ENCODE measurements around the gene CARHSP1.
A peak's percentile ranks its signal among the peaks of the same experiment; 100 is the strongest.
"Not testable (repeated sequence)": the region's sequence is repeated elsewhere in the genome, so short reads cannot be mapped to it uniquely, and the experiment has no call there.

The CARHSP1 gene

GRCh38 chr16:8892101-8892575 lies 23.3 kb upstream of the CARHSP1 start:
- DNase-seq, result peak; percentile 13

- DNase-seq, result no peak
Observed at GRCh38 chr16:8890549-8890921, 21.7 kb upstream of the CARHSP1 start.

- no peak for DNase-seq
Observed at GRCh38 chr16:8889893-8890548, 21.2 kb upstream of the CARHSP1 start.

- DNase-seq, result no peak
Observed at GRCh38 chr16:8888951-8889892, 20.4 kb upstream of the CARHSP1 start.

- DNase-seq, result no peak
Observed at GRCh38 chr16:8887952-8888560, 19.2 kb upstream of the CARHSP1 start.

GRCh38 chr16:8887431-8887765 lies 18.6 kb upstream of the CARHSP1 start:
- no peak for DNase-seq

- no peak for DNase-seq
Observed at GRCh38 chr16:8886593-8887430, 18.0 kb upstream of the CARHSP1 start.

GRCh38 chr16:8885674-8886592 lies 17.1 kb upstream of the CARHSP1 start:
- no peak for DNase-seq

GRCh38 chr16:8882725-8883377 lies 14.0 kb upstream of the CARHSP1 start:
- no peak for DNase-seq

GRCh38 chr16:8882041-8882617 lies 13.3 kb upstream of the CARHSP1 start, which contains the start of gene LITAFD:
TSS of gene LITAFD (plus strand) at chr16:8882351. CDS start at chr16:8884356, 2,005 bp downstream.
- no peak for DNase-seq

- no peak for DNase-seq
Observed at GRCh38 chr16:8880839-8881510, 12.2 kb upstream of the CARHSP1 start.

- no peak for DNase-seq
Observed at GRCh38 chr16:8878523-8878911, 9.7 kb upstream of the CARHSP1 start.

GRCh38 chr16:8877894-8878522 lies 9.2 kb upstream of the CARHSP1 start:
- DNase-seq, result no peak

- DNase-seq, result not testable (repeated sequence)
Observed at GRCh38 chr16:8875317-8875716, 6.5 kb upstream of the CARHSP1 start.

GRCh38 chr16:8874388-8874787 lies 5.6 kb upstream of the CARHSP1 start:
- no peak for DNase-seq

- DNase-seq, result not testable (repeated sequence)
Observed at GRCh38 chr16:8873866-8874195, 5.0 kb upstream of the CARHSP1 start.

- no peak for DNase-seq
Observed at GRCh38 chr16:8872967-8873865, 4.4 kb upstream of the CARHSP1 start.

GRCh38 chr16:8872071-8872470 lies 3.3 kb upstream of the CARHSP1 start:
- no peak for DNase-seq

- DNase-seq, result not testable (repeated sequence)
Observed at GRCh38 chr16:8869988-8870241, 1.1 kb upstream of the CARHSP1 start.

Data from stimulated activated CD4-positive, alpha-beta T cell treated with anti-CD3 and anti-CD28 coated beads, Interleukin-4, amount 100 ng/mL, for 24 hours (primary cell).